ENCODE data around the gene PRDX2.

DNA sequence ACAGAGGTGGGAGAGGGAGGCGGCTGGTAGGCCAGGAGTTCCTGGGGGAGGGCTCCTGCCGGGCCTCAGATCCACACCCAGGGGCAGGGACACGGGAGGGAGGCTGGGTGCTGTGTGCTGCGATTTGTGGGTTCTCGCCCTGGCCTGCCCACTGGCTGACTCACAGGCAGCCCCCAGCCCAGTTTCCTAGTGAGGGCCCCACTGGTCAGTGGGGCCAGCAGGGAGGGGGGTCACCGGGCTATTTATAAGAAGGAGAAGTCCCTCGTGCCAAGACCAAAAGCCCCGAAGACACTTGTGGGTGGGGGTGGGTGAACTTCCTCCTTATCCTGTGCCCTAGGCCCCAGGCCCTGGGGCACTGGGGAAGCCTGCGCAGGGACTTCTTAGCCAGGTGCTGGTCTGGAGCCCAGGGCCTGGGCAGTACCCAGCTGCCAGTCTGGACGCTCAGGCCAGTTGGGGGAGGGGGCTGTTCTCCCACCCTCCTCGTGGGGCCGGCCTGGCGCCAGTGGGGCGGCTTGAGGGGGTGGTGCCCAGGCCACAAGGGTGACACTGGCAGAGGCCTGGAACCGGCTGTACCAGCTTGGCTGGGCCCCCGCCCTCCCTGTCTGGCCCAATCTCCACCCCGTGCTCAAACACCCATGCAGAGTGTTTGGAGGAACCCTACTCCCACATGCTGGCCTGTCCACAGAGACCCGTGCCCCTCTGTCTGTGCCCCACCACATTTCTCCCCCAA lies 15.3 kb downstream of the PRDX2 start:
- TF ChIP-seq POLR2AphosphoS5 (IDR thresholded peaks at IDR 0.05; ENCODE audit: insufficient read depth, low read depth, low read length) (no peak), GATA2 (IDR thresholded peaks at IDR 0.05; ENCODE audit: insufficient read depth, insufficient read length, low read depth, low read length) (no peak), EZH2 (IDR thresholded peaks at IDR 0.05; ENCODE audit: borderline replicate concordance, low read depth, low read length, severe bottlenecking) (no peak)
- TF ChIP-seq, protein P1, sequence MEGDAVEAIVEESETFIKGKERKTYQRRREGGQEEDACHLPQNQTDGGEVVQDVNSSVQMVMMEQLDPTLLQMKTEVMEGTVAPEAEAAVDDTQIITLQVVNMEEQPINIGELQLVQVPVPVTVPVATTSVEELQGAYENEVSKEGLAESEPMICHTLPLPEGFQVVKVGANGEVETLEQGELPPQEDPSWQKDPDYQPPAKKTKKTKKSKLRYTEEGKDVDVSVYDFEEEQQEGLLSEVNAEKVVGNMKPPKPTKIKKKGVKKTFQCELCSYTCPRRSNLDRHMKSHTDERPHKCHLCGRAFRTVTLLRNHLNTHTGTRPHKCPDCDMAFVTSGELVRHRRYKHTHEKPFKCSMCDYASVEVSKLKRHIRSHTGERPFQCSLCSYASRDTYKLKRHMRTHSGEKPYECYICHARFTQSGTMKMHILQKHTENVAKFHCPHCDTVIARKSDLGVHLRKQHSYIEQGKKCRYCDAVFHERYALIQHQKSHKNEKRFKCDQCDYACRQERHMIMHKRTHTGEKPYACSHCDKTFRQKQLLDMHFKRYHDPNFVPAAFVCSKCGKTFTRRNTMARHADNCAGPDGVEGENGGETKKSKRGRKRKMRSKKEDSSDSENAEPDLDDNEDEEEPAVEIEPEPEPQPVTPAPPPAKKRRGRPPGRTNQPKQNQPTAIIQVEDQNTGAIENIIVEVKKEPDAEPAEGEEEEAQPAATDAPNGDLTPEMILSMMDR (IDR thresholded peaks at IDR 0.05; ENCODE audit: extremely low read depth in 1 of 2, insufficient read depth in 1 of 2, low read depth in 1 of 2, low read length in 2 of 2) = no peak

Measured in endothelial cell of umbilical vein (primary cell).